Gastroesophageal sphincter (tissue), 4 donors: ENCODE measurements around the gene TOLLIP. TPM values are rescaled to one million over a fixed set of nuclear protein-coding genes. Genes with fewer than 3 reads are reported as not detected.
"Not testable (repeated sequence)": the region's sequence is repeated elsewhere in the genome, so short reads cannot be mapped to it uniquely, and the experiment has no call there.

Source experiments
- ATAC-seq: fragments of 150-250 bp; one replicate; pipeline ENCODE4 v1.9.1; 2016; ENCODE audit warnings: mild to moderate bottlenecking, moderate library complexity
- H3K27ac ChIP-seq, 4 donors: fragments of 200-600 bp; sonication (generic) in 3 of 4; 1 replicate in 3 of 4; 2 replicates in 1 of 4; pipeline ENCODE4 v1.5.1; 2016 to 2019
- H3K27me3 ChIP-seq: fragments of 200-600 bp; sonication (generic); one replicate; pipeline ENCODE4 v1.5.1; 2019
- H3K36me3 ChIP-seq, 2 donors: fragments of 200-600 bp; sonication (generic); one replicate each; pipeline ENCODE4 v1.5.1; 2019; ENCODE audit warnings: control low read depth in 1 of 2
- H3K4me1 ChIP-seq, 3 donors: fragments of 200-600 bp; sonication (generic); 1 replicate in 2 of 3; 2 replicates in 1 of 3; pipeline ENCODE4 v1.5.1; 2016 to 2019; ENCODE audit warnings: control low read depth in 2 of 3
- H3K4me3 ChIP-seq, 2 donors: fragments of 200-600 bp; sonication (generic); one replicate each; pipeline ENCODE4 v1.5.1; 2019; ENCODE audit warnings: mild to moderate bottlenecking in 1 of 2, moderate library complexity in 1 of 2
- H3K9me3 ChIP-seq, 3 donors: fragments of 200-600 bp; sonication (generic); one replicate each; pipeline ENCODE4 v1.5.1; 2017 to 2019; ENCODE audit warnings: control low read depth in 2 of 3
- CTCF ChIP-seq, 4 experiments: fragments of 200-600 bp in 2 of 4; fragments of 450-650 bp in 2 of 4; sonication (generic) in 1 of 4; IDR thresholded peaks; one replicate each; pipeline ENCODE4 v1.5.1; 2017 to 2019; ENCODE audit warnings: antibody characterized with exemption in 4 of 4, mild to moderate bottlenecking in 2 of 4, moderate library complexity in 2 of 4
- EP300 ChIP-seq: sonication (generic); formaldehyde crosslinking; IDR thresholded peaks from one replicate; pipeline ENCODE4 v1.6.1; 2017; ENCODE audit warnings: antibody characterized with exemption, mild to moderate bottlenecking
- POLR2A ChIP-seq, 2 donors: fragments of 450-650 bp; IDR thresholded peaks; one replicate each; pipeline ENCODE4 v1.6.1; 2017; ENCODE audit warnings: antibody characterized with exemption in 2 of 2, mild to moderate bottlenecking in 2 of 2, moderate library complexity in 1 of 2
- POLR2AphosphoS5 ChIP-seq: sonication (generic); formaldehyde crosslinking; IDR thresholded peaks from one replicate; pipeline ENCODE4 v1.6.1; 2017; ENCODE audit warnings: antibody characterized with exemption
- WGBS, 2 donors: methylation state at CpG; one replicate each; pipeline ENCODE4 v1.1.5; 2018; ENCODE audit warnings: low coverage in 1 of 2; 5-methylcytosine and 5-hydroxymethylcytosine counted together
- total RNA-seq, 4 donors: library from RNA; depleted of rRNA; stranded (reverse); fragments of >200 nt; gene quantifications; one replicate each; pipeline ENCODE4 v1.1.0, GENCODE V29; 2016

The TOLLIP gene
- total RNA-seq, 4 donors from 2014 or later = 42.3 to 70.6 (median 49.1) TPM

GRCh38 chr11:1271002-1271401 is 38.4 kb downstream of the TOLLIP start:
- Histone ChIP-seq H3K27ac (no peak overlapping the region), H3K4me1 (peaks cover 0 to 6% (median 0%) of the 10 kb centered on the region in 3 donors), H3K36me3 (peaks cover 0 to 35% of the 10 kb centered on the region in 2 donors), H3K9me3 (no peaks in the 10 kb centered on the region), H3K27me3 (no peaks in the 10 kb centered on the region), H3K4me3 (no peak overlapping the region)
- no peak for TF ChIP-seq POLR2A (IDR thresholded peaks at IDR 0.05)
- TF ChIP-seq EP300 = no peak
- no peak for TF ChIP-seq CTCF (IDR thresholded peaks at IDR 0.05)
- no peak for TF ChIP-seq POLR2AphosphoS5
- ATAC-seq = no peak
- WGBS, 2 donors = 67% methylated on average over 3 of the region's 13 CpGs; no CpG with 5 or more reads in 1 of the 2 donors

- 65% methylated on average over 4 of the region's 10 CpGs; no CpG with 5 or more reads in 1 of the 2 donors for WGBS, 2 donors
- Histone ChIP-seq H3K4me3 (no peak overlapping the region), H3K4me1 (peaks cover 0 to under 1% (median 0%) of the 10 kb centered on the region in 3 donors), H3K27ac (no peak overlapping the region), H3K9me3 (no peaks in the 10 kb centered on the region), H3K36me3 (peaks cover 0 to 30% of the 10 kb centered on the region in 2 donors), H3K27me3 (no peaks in the 10 kb centered on the region)
- no peak for TF ChIP-seq EP300
- no peak for ATAC-seq
These were observed 39.0 kb downstream of the TOLLIP start for GRCh38 chr11:1270476-1270875.

- WGBS, 2 donors = 85% methylated on average over 3 of the region's 5 CpGs; no CpG with 5 or more reads in 1 of the 2 donors
- H3K27ac ChIP-seq = no peak overlapping the region
- TF ChIP-seq EP300 = no peak
- TF ChIP-seq CTCF (IDR thresholded peaks at IDR 0.05) = no peak
- no peak for TF ChIP-seq POLR2A (IDR thresholded peaks at IDR 0.05)
- no peak for TF ChIP-seq POLR2AphosphoS5
- no peaks in the 10 kb centered on the region for H3K4me1 ChIP-seq
- H3K27me3 ChIP-seq = no peaks in the 10 kb centered on the region
- H3K9me3 ChIP-seq = no peaks in the 10 kb centered on the region
- peaks cover 0 to 24% of the 10 kb centered on the region in 2 donors for H3K36me3 ChIP-seq
- no peak for ATAC-seq
- H3K4me3 ChIP-seq = no peak overlapping the region
These were observed 39.5 kb downstream of the TOLLIP start for GRCh38 chr11:1269957-1270356.

- WGBS, 2 donors = 74 to 92% methylated on average over 6 to 9 of the region's 9 CpGs
- Histone ChIP-seq H3K36me3 (peaks cover 0 to 9% of the 10 kb centered on the region in 2 donors), H3K4me1 (peaks cover 0 to 9% (median 6%) of the 10 kb centered on the region in 3 donors), H3K27me3 (no peaks in the 10 kb centered on the region), H3K9me3 (no peaks in the 10 kb centered on the region), H3K4me3 (no peak overlapping the region), H3K27ac (no peak overlapping the region)
- ATAC-seq = no peak
- TF ChIP-seq POLR2A (IDR thresholded peaks at IDR 0.05) (no peak), POLR2AphosphoS5 (no peak), CTCF (IDR thresholded peaks at IDR 0.05) (no peak), EP300 (no peak)
These were observed 41.9 kb downstream of the TOLLIP start for GRCh38 chr11:1267441-1268100.

GRCh38 chr11:1266976-1267375 is 42.5 kb downstream of the TOLLIP start:
- H3K4me1 ChIP-seq = peaks cover 0 to 14% (median 10%) of the 10 kb centered on the region in 3 donors
- WGBS, 2 donors = 80% methylated on average over 1 of the region's 2 CpGs; no CpG with 5 or more reads in 1 of the 2 donors
- not testable (repeated sequence) for H3K9me3 ChIP-seq, ATAC-seq, H3K36me3 ChIP-seq, H3K27me3 ChIP-seq, H3K27ac ChIP-seq, H3K4me3 ChIP-seq

- not testable (repeated sequence) for H3K36me3 ChIP-seq, H3K27ac ChIP-seq, ATAC-seq, H3K27me3 ChIP-seq, H3K9me3 ChIP-seq, H3K4me3 ChIP-seq
- WGBS, 2 donors = 93% methylated on average over 3 of the region's 4 CpGs; no CpG with 5 or more reads in 1 of the 2 donors
- H3K4me1 ChIP-seq = peaks cover 0 to 19% (median 14%) of the 10 kb centered on the region in 3 donors
These were observed 44.0 kb downstream of the TOLLIP start for GRCh38 chr11:1265480-1265879.
